CD14-positive monocyte (primary cell): ENCODE results near the gene CELF2. TPM values are rescaled to one million over a fixed set of nuclear protein-coding genes. Genes with fewer than 3 reads are reported as not detected.

Source experiments
- DNase-seq, 3 donors: peaks; one replicate each; pipeline ENCODE4 v3.0.0-alpha.2; 2011 to 2022
- H2AFZ ChIP-seq: 2 replicates; pipeline ENCODE4 v1.6.0; 2012; ENCODE audit warnings: mild to moderate bottlenecking, low read depth, low read length, inconsistent platforms; ENCODE audit not compliant: insufficient read depth, poor library complexity, severe bottlenecking
- H3K27ac ChIP-seq, 2 donors: 1 replicate in 1 of 2; 2 replicates in 1 of 2; pipeline ENCODE4 v1.5.1; 2012 to 2013; ENCODE audit warnings: low read length in 2 of 2, control low read depth in 1 of 2, inconsistent platforms in 1 of 2, low read depth in 1 of 2, mild to moderate bottlenecking in 1 of 2
- H3K27me3 ChIP-seq, 2 donors: one replicate each; pipeline versions ENCODE4 v1.6.0 to v1.6.1; 2011 to 2013; ENCODE audit warnings: low read length in 2 of 2; ENCODE audit not compliant: control insufficient read depth in 2 of 2, insufficient read depth in 2 of 2
- H3K36me3 ChIP-seq, 2 donors: replicated peaks in 1 of 2; 1 replicate in 1 of 2; 2 replicates in 1 of 2; pipeline versions ENCODE4 v1.5.1 to v1.6.1; 2012 to 2013; ENCODE audit warnings: low read length in 2 of 2, control low read depth in 1 of 2, inconsistent platforms in 1 of 2, mild to moderate bottlenecking in 1 of 2; ENCODE audit not compliant: insufficient read depth in 2 of 2, control insufficient read depth in 1 of 2
- H3K4me1 ChIP-seq, 2 donors: 1 replicate in 1 of 2; 2 replicates in 1 of 2; pipeline versions ENCODE4 v1.5.1 to v1.6.1; 2012 to 2013; ENCODE audit warnings: low read length in 2 of 2, control low read depth in 1 of 2, inconsistent platforms in 1 of 2, mild to moderate bottlenecking in 1 of 2, moderate library complexity in 1 of 2; ENCODE audit not compliant: insufficient read depth in 2 of 2, control insufficient read depth in 1 of 2
- H3K4me2 ChIP-seq: replicated peaks from 2 replicates; pipeline ENCODE3; 2012; ENCODE audit warnings: low read length, moderate library complexity, mild to moderate bottlenecking; ENCODE audit not compliant: poor library complexity, severe bottlenecking; ENCODE audit errors: extremely low read depth
- H3K4me3 ChIP-seq, 3 experiments: fragments of 200-600 bp in 1 of 3; sonication (generic) in 1 of 3; replicated peaks in 1 of 3; 1 replicate in 2 of 3; 2 replicates in 1 of 3; pipeline ENCODE4 v1.5.1; 2011 to 2013; ENCODE audit warnings: low read length in 3 of 3, mild to moderate bottlenecking in 3 of 3, control low read depth in 2 of 3, low read depth in 2 of 3, inconsistent platforms in 1 of 3, moderate library complexity in 1 of 3
- H3K79me2 ChIP-seq: 2 replicates; pipeline ENCODE4 v1.6.0; 2012; ENCODE audit warnings: mild to moderate bottlenecking, control low read depth, inconsistent platforms, low read length, moderate library complexity; ENCODE audit not compliant: insufficient read depth
- H3K9ac ChIP-seq: 2 replicates; pipeline ENCODE4 v1.6.0; 2017; ENCODE audit warnings: low read length, mild to moderate bottlenecking; ENCODE audit not compliant: insufficient read depth, poor library complexity, severe bottlenecking
- H3K9me3 ChIP-seq, 2 donors: replicated peaks in 1 of 2; 1 replicate in 1 of 2; 2 replicates in 1 of 2; pipeline versions ENCODE4 v1.5.1 to v1.6.1; 2012 to 2013; ENCODE audit warnings: low read length in 2 of 2, control low read depth in 1 of 2; ENCODE audit not compliant: control insufficient read depth in 1 of 2, insufficient read depth in 1 of 2
- H4K20me1 ChIP-seq: 2 replicates; pipeline ENCODE4 v1.6.0; 2012; ENCODE audit warnings: mild to moderate bottlenecking, low read length, control low read depth, moderate library complexity; ENCODE audit not compliant: insufficient read depth
- H3K27ac Mint-ChIP-seq, 7 donors: one replicate each; pipeline ENCODE4 v1.8.0; 2020; ENCODE audit warnings: mild to moderate bottlenecking in 7 of 7, mixed read lengths in 7 of 7, moderate library complexity in 6 of 7, inconsistent platforms in 2 of 7
- H3K27me3 Mint-ChIP-seq, 3 donors: one replicate each; pipeline ENCODE4 v1.8.0; 2021 to 2022; ENCODE audit warnings: low read depth in 3 of 3, mild to moderate bottlenecking in 3 of 3, mixed read lengths in 3 of 3, moderate library complexity in 3 of 3, inconsistent platforms in 1 of 3
- H3K36me3 Mint-ChIP-seq, 2 donors: one replicate each; pipeline ENCODE4 v1.8.0; 2020; ENCODE audit warnings: mixed read lengths in 2 of 2, inconsistent platforms in 1 of 2, mild to moderate bottlenecking in 1 of 2
- H3K4me1 Mint-ChIP-seq: one replicate; pipeline ENCODE4 v1.8.0; 2020; ENCODE audit warnings: mild to moderate bottlenecking, mixed read lengths
- H3K4me3 Mint-ChIP-seq, 2 donors: one replicate each; pipeline ENCODE4 v1.8.0; 2020; ENCODE audit warnings: mild to moderate bottlenecking in 2 of 2, mixed read lengths in 2 of 2, moderate library complexity in 1 of 2
- H3K9me3 Mint-ChIP-seq, 7 donors: one replicate each; pipeline ENCODE4 v1.8.0; 2020 to 2022; ENCODE audit warnings: mixed read lengths in 7 of 7, mild to moderate bottlenecking in 6 of 7, moderate library complexity in 6 of 7, inconsistent platforms in 2 of 7
- CTCF ChIP-seq: fragments of 200-600 bp; IDR thresholded peaks from one replicate; pipeline ENCODE4 v1.8.0; 2022; ENCODE audit warnings: antibody characterized with exemption, mild to moderate bottlenecking
- WGBS: methylation state at CpG from one replicate; pipeline ENCODE4 v1.1.5; 2013; ENCODE audit warnings: missing lambda C conversion rate; ENCODE audit not compliant: insufficient coverage; 5-methylcytosine and 5-hydroxymethylcytosine counted together
- intact Hi-C, 2 donors: fragments of 100-400 bp; cut with micrococcal nuclease; formaldehyde crosslinking; loops; one replicate each; pipeline versions ENCODE4 v1.15.0 to v1.15.1; 2023
- polyA plus RNA-seq, 3 donors: library from polyadenylated mRNA; depleted of rRNA in 1 of 3; unstranded in 2 of 3; stranded (reverse) in 1 of 3; fragments of 300-500 nt in 2 of 3; fragments of >200 nt in 1 of 3; fragmentation: Illumina TruSeq in 2 of 3; gene quantifications; 1 replicate in 2 of 3; 2 replicates in 1 of 3; pipeline ENCODE4 v1.2.3, GENCODE V29; 2012 to 2021

Gene CELF2
- polyA plus RNA-seq, 3 donors = 53.5 to 93.3 (median 80.5) TPM

- Histone ChIP-seq H3K79me2 (no peaks in the 10 kb centered on the region), H3K27me3 (peaks cover 2 to 3% of the 10 kb centered on the region in 2 donors), H3K4me1 (no peaks in the 10 kb centered on the region), H3K4me3 (no peak overlapping the region), H2AFZ (no peak overlapping the region), H4K20me1 (no peaks in the 10 kb centered on the region), H3K4me2 (no peak overlapping the region), H3K9me3 (peaks cover 0 to 3% of the 10 kb centered on the region in 2 donors), H3K9ac (no peak overlapping the region), H3K27ac (no peak overlapping the region), H3K36me3 (no peaks in the 10 kb centered on the region)
- TF ChIP-seq CTCF = no peak
- Mint-ChIP-seq H3K9me3 (peaks cover 0 to 5% (median 3%) of the 10 kb centered on the region in 7 donors), H3K27ac (no peak overlapping the region), H3K36me3 (no peaks in the 10 kb centered on the region), H3K4me1 (no peaks in the 10 kb centered on the region), H3K27me3 (peaks cover 0 to 21% (median 5%) of the 10 kb centered on the region in 3 donors), H3K4me3 (no peak overlapping the region)
- intact Hi-C loops = no loop called here
- DNase-seq = no peak
- 100% methylated on average over 1 of the region's 5 CpGs for WGBS
Observed at GRCh38 chr10:11002485-11002884, 15.2 kb upstream of the CELF2 start.

- H3K27ac Mint-ChIP-seq = no peak overlapping the region
- no CpG with 5 or more reads among the region's 3 CpGs for WGBS
Observed at GRCh38 chr10:11002916-11003315, 14.8 kb upstream of the CELF2 start.

More at GRCh38 chr10:11002916-11003315, 14.8 kb upstream of the CELF2 start:
- Histone ChIP-seq H2AFZ (no peak overlapping the region), H3K27me3 (peaks cover 3 to 4% of the 10 kb centered on the region in 2 donors), H3K4me1 (no peaks in the 10 kb centered on the region), H3K9me3 (peaks cover 0 to 3% of the 10 kb centered on the region in 2 donors), H3K4me3 (no peak overlapping the region), H3K4me2 (no peak overlapping the region), H4K20me1 (no peaks in the 10 kb centered on the region), H3K36me3 (no peaks in the 10 kb centered on the region), H3K9ac (no peak overlapping the region), H3K79me2 (no peaks in the 10 kb centered on the region), H3K27ac (no peak overlapping the region)
- Mint-ChIP-seq H3K36me3 (no peaks in the 10 kb centered on the region), H3K27me3 (peaks cover 0 to 21% (median 9%) of the 10 kb centered on the region in 3 donors), H3K4me3 (no peak overlapping the region), H3K9me3 (peaks cover 0 to 5% (median 3%) of the 10 kb centered on the region in 7 donors), H3K4me1 (no peaks in the 10 kb centered on the region)
- TF ChIP-seq CTCF = no peak
- DNase-seq = no peak
- intact Hi-C loops = no loop called here
